ENCODE results near the gene CAMK2D. TPM values are rescaled to one million over a fixed set of nuclear protein-coding genes. Genes with fewer than 3 reads are reported as not detected.

Gene CAMK2D
- total RNA-seq, 1 experiment from 2014 or later = 27.6 TPM

DNA sequence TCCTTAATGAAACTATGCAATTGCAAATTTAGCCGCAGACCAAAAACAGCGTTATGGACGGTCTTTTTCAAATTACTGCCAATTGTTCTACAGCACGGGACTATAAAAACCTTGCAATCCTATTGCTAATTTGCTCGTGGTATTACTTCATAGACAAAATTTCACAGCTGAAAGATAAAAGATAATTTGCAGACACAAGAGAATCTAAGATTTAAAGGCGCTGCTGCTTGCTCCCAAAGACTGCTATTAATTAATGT, 1.4 kb upstream of the CAMK2D start:
- no peak for DNase-seq (ENCODE audit: low spot score)

DNA sequence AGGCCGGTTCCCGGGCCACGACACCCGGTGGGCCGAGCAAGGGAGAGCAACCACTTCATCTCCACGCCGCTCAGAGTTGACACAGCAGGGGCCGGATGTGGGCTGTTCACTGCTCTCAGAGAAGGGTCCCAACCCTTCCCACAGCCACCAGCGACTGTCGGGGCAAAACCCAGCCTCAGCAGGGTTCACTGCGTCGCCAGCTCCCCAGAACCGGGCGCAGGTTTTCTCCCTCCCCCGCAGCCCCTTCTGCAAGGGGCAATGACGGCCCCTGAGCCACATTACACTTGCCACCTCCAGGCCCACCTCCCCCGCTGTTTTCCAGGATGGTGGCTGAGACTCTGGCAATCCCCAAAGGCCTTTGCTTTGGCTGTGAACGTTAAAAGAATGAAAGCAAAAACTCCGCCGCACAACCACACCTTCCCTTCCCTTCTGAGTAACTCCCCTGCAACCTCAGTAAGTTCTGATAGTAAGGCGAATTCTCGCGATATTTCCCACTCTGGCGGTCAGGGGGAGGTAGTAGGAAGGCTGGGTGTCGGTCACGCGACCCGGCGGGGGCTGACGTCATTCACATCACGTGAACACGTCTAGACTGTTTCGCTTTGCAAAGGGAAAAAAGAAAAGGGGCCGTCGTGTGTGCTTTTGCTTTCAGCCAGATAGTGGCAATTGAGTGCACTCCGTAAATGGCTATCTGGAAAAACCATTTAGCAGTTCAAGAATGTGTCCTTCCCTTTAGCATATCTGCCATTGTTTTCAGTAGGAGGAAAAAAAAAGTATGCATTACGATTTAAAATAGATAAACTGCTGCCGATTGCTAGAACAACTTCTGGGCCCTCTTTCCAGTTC, 869 bp upstream of the CAMK2D start:
- DNase-seq (ENCODE audit: low spot score) = peak; percentile 99

GRCh38 chr4:113760795-113761619, 531 bp downstream of the CAMK2D start:
- peak; percentile 51 for DNase-seq (ENCODE audit: low spot score)

DNA sequence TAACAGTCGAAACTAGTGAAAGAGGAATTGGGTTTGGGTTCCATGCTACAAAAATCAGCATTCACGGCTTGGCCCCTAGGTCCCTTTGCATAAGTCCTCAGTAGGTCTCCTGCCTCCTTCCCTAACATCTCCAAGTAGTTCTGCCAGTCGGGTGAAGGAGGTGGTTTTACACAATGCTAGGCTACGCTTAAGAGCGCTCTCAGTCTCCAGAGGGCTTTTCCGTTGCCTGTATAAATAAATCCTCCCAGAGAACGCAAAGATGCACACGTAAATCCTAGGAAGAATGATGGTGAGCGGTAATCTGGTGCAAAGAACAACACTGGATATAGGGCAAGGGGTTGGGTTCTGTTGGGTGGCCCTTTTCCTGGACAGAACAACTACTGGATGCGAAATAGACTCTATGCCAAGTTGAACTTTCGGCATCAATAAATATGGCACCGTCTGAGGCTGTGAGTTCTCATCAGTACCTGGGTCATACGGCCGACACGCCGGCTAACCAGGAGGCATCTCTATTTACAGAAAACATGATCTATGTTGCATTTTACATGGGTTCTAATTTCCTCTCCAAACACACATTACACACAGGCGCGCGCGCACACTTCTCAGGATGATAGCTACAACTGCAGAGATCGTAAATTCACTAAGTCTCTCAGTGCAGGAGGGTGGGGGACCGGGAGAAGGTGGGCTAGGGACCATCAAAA, 1.3 kb downstream of the CAMK2D start:
- DNase-seq (ENCODE audit: low spot score) = peak; percentile 29

GRCh38 chr4:113759696-113760093, 1.8 kb downstream of the CAMK2D start:
- no peak for DNase-seq (ENCODE audit: low spot score)

- no peak for DNase-seq (ENCODE audit: low spot score)
These were observed 3.2 kb downstream of the CAMK2D start for GRCh38 chr4:113758372-113758771.

DNA sequence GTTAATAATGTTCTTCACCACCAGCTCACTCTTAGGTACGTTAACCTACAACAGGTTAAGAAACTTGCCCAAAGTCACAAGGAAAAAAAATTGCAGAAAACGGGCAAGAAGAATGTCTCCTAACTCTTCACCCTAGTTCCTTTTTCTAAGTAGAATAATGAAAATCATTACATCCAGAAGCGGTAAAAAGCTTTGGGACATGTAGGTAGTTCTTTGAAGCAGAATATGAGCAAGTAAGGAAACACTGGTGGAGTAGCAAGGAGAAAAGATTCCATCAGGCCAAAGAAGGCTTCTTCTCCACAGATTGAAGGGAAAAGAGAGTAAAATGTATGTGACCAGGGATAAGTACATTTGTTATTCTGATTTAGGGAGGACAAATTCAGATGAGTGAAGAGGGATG, 4.1 kb downstream of the CAMK2D start:
- no peak for DNase-seq (ENCODE audit: low spot score)

DNA sequence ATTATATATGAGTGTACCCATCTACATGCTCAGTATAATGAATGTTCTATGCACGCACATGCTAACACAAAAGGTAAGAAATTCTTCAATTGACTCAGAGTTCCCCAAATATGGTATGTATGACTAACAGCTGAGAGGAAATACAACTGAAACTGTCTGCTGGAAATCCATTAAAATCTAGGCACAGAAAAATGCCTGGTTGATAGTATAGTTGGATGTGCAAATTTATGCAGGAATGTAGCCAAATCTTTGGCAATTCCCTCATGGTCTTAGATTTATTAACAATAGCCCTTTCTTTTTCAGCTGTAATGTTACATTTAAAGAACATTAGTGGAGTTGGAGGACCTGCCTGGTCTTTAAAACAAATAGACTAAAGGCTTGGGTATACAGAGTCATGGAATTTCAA, 5.5 kb downstream of the CAMK2D start:
- DNase-seq (ENCODE audit: low spot score) = peak; percentile 26

- DNase-seq (ENCODE audit: low spot score) = no peak
These were observed 10.8 kb downstream of the CAMK2D start for GRCh38 chr4:113750734-113751133.

- DNase-seq (ENCODE audit: low spot score) = no peak
These were observed 11.2 kb downstream of the CAMK2D start for GRCh38 chr4:113750296-113750695.

GRCh38 chr4:113749178-113749577, 12.4 kb downstream of the CAMK2D start:
- DNase-seq (ENCODE audit: low spot score) = no peak

DNA sequence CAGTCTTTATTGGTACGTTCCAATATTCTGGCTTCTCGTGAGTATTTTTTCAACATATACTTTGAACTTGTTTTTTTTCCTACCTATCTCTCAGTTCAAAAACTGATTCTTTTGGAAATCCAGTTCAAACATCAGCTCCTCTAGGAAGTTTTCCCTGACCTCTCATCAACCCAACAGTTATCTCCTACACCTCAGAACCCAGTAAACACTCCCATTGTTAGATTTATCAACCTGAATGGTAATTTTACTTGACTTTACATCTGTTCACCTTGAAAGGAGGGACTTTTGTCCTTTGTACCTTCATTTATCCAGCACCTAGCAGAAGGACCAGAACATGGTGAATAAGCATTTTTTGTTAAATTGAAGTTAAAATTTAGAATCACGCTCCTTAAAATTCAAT, 13.6 kb downstream of the CAMK2D start:
- DNase-seq (ENCODE audit: low spot score) = no peak

DNA sequence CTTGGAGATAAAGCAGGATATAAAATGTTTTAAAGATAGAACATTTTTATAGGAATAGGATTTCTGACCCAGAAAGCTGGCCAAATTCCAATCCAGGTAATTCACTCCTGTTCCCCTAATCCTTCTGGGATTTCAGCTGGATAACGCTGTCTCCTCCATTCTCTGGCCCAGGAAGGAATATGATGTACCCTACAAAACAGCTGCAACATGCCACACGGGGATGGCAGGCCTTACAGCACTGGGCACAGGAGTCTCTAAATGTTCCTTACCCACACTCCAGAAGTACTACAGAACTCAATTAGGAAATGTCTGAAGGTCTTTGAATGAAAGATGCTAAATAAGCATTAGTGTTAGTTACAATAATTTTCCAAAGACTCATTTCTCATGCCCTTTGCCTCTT, 15.8 kb downstream of the CAMK2D start:
- DNase-seq (ENCODE audit: low spot score) = no peak

DNA sequence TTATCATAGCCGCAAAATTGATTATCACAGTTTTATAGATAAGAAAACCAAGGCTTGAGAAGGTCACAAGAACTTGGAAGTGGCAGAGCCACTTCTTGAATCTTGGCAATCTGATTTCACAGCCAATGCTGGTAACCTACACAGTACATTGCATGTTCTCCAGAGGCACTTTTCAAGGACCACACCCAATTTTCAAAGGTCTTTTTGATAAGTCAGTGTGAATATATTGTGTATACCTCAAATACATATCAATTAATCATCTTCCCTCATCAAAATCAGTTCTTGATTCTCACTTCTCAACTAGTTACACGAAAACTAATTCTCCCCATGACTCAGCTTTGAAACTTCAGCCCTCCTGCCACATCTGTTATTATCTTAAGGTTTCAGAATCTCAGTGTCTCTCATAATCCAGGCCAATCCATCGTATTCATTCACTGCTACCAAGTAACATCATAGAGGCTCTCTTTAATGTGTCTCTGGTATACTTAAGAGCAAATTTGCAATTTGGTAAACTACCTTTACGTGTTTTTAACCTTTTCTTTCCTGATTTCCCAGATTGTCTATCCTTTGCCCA, 16.8 kb downstream of the CAMK2D start:
- no peak for DNase-seq (ENCODE audit: low spot score)

DNA sequence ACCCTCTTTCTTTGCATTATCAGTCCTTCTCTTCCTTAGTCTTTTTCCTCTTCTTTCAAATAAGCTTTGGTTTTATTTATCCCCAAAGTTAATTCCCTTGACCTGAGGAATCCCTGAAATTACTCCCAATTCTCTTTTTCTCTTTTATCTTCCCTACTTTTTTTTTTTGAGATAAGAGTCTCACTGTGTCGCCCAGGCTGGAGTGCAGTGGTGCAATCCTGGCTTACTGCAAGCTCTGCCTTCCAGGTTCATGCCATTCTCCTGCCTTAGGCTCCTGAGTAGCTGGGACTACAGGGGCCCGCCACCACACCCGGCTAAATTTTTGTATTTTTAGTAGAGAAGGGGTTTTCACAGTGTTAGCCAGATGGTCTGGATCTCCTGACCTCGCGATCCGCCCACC, 17.8 kb downstream of the CAMK2D start:
- no peak for DNase-seq (ENCODE audit: low spot score)

GRCh38 chr4:113742643-113743042, 18.9 kb downstream of the CAMK2D start:
- DNase-seq (ENCODE audit: low spot score) = no peak

DNA sequence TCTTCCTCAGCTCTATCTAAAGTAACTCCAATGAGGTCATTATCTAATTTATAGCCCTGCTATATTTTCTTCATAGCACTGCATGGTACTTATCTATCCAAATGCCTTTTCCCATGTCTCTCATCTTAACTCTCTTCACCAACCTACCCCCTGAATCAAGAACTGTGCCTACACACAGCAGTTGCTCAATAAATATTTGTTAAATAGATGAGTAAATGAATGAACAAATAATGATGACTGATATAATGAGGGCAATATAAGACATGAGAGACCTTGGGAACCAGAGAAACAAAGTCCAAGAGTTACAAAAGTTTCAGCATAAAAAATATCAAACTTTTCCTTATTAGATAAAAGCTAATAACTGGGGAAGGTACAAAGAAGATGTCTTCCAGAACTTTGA, 19.6 kb downstream of the CAMK2D start:
- no peak for DNase-seq (ENCODE audit: low spot score)

GRCh38 chr4:113740857-113741379, 20.6 kb downstream of the CAMK2D start:
- no peak for DNase-seq (ENCODE audit: low spot score)

DNA sequence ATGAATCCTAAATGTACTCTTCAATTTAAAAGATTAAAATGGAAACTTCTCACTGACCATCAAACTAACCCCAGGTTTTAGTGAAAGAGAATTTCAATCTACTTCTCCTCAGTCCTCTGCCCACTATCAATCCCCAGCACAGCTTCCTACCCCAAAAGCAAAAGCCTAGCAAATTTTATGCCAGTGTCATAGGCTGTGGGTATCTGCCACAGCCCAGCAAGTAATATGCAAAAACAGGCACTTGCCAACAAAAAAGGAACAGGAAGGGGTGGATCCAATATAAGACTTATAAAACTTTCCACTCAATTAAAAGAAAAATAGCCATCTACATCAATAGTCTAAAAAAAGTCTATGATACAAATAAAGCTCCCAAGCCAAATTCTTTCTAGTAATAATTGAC, 22.3 kb downstream of the CAMK2D start:
- DNase-seq (ENCODE audit: low spot score) = no peak

- DNase-seq (ENCODE audit: low spot score) = peak; percentile 57
These were observed 23.3 kb downstream of the CAMK2D start for GRCh38 chr4:113738251-113738650.

DNA sequence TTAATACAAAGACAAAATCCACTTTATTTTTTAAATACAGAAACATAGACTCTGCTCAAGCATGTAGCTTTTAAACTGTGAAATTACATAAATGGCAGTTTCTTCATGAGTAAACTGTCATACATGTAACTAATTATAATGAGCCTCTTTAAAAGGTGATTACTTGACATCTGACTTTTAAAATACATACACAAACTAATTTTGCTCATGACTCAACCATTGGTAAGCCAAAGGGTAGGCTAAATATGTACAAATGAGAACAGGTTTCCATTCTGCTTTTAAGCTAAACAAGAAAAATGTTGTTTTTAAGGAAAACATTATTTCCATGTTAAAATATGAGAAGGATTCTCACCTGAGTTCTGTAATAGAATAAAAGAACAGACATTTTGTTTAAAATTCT, 27.9 kb downstream of the CAMK2D start:
- no peak for DNase-seq (ENCODE audit: low spot score)

DNA sequence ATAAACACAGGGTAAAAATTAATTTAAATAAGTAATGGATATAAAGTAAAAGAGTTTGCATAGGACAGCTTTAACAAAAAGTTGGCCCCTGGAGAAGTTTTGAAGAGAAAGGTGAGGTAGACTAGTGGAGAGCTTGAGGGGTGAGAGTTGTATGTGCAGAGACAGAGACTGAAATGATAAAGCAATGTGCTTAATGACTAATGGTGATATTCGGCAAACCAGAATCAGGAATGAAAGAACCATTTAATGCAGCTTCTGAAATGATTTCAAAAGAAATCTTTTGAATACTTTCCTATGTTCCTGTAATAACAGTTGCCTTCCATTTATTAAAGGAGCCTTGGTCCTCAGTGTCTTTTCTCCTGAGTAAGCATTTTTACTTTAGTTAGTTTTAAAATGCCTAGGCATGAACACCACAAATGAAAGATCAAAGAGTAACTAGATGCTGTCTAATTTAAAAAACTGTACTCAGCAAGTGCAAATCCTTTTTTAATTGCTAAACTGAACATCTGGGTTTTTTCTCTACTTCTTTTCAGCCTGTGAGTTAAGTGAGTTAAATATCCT, 28.5 kb downstream of the CAMK2D start:
- DNase-seq (ENCODE audit: low spot score) = no peak
